GM06990 (cell line): Measurements from ENCODE around the gene BMP7.

ENCODE experiments used
- DNase-seq: peaks from one replicate; pipeline ENCODE4 v3.0.0-alpha.2; 2011; ENCODE audit not compliant: insufficient read length; ENCODE audit errors: extremely low read depth
- H3K27me3 ChIP-seq: replicated peaks from 2 replicates; pipeline ENCODE4 v1.6.0; 2011; ENCODE audit warnings: low read length; ENCODE audit not compliant: control insufficient read depth, insufficient read depth
- H3K36me3 ChIP-seq: 2 replicates; pipeline ENCODE4 v1.5.1; 2011; ENCODE audit warnings: low read length; ENCODE audit not compliant: control insufficient read depth, insufficient read depth
- H3K4me3 ChIP-seq: replicated peaks from 2 replicates; pipeline ENCODE4 v1.5.1; 2011; ENCODE audit warnings: low read depth, mild to moderate bottlenecking, control low read depth, low read length
- CTCF ChIP-seq: IDR thresholded peaks from 2 replicates; pipeline ENCODE4 v1.5.1; 2011; ENCODE audit warnings: low read length, control low read depth, mild to moderate bottlenecking, inconsistent platforms; ENCODE audit not compliant: insufficient read depth, poor library complexity, severe bottlenecking

Gene BMP7

DNA sequence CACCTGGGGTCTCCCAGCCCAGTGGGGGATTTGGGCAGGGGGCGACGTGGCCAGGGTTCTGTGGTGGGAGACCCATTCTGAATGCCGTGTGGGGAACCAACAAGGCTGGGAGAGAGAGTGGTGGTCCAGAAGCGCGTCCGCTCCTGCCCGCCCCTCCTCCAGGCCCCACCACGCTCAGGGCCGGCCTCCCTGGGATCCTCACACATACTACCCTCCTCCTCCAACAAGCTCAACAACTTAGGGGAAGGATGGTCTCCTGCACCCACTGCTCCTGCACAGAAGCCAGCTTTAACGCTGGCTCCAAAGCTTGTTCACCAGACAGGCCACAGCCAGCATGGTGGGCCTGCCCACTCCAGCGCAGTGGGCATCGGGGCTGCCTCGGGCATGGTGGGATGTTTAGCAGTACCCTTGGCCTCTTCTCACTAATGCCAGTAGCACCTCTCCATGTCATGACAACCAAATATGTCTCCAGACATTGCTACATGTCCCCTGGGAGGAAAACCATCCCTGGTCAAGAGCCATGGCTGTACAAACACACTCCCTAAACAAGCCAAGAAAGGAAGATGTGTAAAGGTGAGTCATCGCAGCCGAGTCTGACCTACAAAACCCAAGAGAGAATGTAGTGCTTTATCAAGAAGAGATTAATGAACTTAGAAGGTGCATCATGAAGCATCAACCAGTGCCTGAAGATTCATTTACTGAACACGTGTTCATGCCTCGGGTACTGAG lies 75.7 kb downstream of the BMP7 start:
- DNase-seq, result no peak
- H3K27me3 ChIP-seq, result 0 out of 2 replicates have a peak, but pooled peaks cover 2% of the 10 kb centered on the region
- H3K4me3 ChIP-seq, result no peak overlapping the region
- H3K36me3 ChIP-seq, result no peaks in the 10 kb centered on the region
- no peak for TF ChIP-seq CTCF

DNA sequence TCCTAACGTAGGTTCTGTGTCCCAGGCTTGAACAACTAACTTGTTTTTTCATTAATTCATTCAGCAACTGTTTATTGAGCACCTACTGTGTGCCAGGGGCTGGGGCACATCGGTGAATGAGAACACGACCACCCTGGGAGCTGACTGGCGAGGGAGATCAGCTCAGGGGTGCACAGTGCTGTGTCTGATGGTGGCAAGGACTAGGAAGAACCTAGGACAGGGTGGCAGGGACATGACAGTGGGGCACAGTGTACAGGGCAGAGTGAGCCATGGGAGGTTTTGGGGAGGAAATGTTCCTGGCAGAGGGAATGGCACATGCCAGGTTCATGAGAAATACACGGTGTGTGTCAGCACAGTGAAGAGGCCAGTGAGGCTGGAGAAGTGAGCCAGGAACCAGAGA lies 76.7 kb downstream of the BMP7 start:
- H3K4me3 ChIP-seq, result no peak overlapping the region
- DNase-seq, result no peak
- TF ChIP-seq CTCF, result no peak
- H3K27me3 ChIP-seq, result 0 out of 2 replicates have a peak, but pooled peaks cover 2% of the 10 kb centered on the region
- no peaks in the 10 kb centered on the region for H3K36me3 ChIP-seq

DNA sequence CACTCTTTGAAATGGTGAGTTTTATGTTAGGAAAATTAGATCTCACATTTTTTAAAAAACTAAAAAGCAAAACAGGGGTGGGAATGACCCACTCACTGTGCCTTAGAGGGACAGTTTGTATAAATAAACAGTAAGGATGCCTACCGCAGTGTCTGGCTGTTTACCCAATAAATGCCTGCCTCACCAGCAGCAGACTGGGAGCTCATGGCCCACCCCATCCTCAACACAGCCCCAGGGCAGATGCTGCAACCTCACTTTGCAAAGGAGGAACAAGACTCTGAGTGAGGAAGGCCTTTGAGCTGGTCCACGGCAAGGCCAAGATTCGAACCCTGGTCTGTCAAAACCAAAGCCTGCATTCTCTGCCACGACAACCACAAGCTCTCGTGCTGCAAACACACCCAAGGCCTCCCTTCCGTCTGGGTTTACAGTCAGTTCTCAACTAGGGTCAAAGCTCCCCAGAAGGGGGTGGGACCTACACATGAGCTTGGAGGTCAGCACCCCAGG lies 77.8 kb downstream of the BMP7 start:
- Histone ChIP-seq H3K36me3 (no peaks in the 10 kb centered on the region), H3K4me3 (no peak overlapping the region), H3K27me3 (0 out of 2 replicates have a peak, but pooled peaks cover 2% of the 10 kb centered on the region)
- no peak for TF ChIP-seq CTCF
- no peak for DNase-seq

DNA sequence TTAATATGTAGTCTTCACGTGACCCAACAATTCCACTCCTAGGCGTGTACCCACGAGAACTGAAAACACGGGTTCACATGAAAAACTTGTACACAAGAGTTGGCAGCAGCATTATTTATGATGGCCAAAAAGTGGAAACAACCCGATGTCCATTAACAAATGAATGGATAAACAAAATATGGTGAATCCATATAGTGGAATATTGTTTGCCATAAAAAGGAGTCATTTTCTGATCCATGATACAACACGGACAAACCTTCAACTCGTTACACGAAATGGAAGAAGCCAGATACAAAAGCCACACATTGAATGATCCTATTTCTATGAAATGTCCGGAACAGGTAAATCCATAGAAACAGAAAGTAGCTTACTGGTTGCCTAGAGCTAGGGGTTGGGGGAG lies 78.4 kb downstream of the BMP7 start:
- H3K36me3 ChIP-seq, result no peaks in the 10 kb centered on the region
- H3K4me3 ChIP-seq, result no peak overlapping the region
- TF ChIP-seq CTCF, result no peak
- 0 out of 2 replicates have a peak, but pooled peaks cover 2% of the 10 kb centered on the region for H3K27me3 ChIP-seq
- DNase-seq, result no peak

DNA sequence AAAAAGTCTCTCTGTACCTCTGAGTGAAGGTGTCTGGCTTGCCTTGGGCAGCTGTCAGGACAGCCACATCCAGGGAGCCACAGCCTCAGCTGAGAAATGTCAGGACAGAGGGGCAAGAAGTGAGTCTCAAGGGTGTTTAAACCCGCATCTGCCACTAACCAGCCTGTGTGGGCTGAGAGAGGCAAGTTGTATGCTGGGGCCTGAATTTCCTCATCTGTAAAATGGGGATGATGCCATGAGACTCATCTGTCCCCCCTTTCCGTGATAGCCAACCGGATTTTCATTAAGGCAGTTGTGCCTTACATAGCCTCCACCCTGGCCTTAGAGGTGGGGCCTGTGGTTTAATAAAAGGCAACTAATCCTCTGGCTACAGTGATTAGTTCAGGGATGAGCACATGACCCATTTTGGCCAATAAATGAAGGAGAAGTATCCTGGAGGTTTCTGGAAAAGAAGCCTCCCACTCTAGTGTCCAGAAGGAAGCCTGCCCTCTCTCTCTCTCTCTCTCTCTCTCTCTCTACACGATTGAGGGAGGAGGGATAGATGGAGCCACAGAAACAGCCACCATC lies 79.3 kb downstream of the BMP7 start:
- H3K4me3 ChIP-seq, result no peak overlapping the region
- no peak for TF ChIP-seq CTCF
- no peaks in the 10 kb centered on the region for H3K36me3 ChIP-seq
- H3K27me3 ChIP-seq, result peaks cover 3% of the 10 kb centered on the region; the same call in 1 of the 2 replicates
- no peak for DNase-seq
